ENCODE data around the gene SLC6A9. TPM values are rescaled to one million over a fixed set of nuclear protein-coding genes. Genes with fewer than 3 reads are reported as not detected.

The SLC6A9 gene
- total RNA-seq, 3 donors from 2014 or later = 14.3 to 25.0 (median 18.3) TPM

DNA sequence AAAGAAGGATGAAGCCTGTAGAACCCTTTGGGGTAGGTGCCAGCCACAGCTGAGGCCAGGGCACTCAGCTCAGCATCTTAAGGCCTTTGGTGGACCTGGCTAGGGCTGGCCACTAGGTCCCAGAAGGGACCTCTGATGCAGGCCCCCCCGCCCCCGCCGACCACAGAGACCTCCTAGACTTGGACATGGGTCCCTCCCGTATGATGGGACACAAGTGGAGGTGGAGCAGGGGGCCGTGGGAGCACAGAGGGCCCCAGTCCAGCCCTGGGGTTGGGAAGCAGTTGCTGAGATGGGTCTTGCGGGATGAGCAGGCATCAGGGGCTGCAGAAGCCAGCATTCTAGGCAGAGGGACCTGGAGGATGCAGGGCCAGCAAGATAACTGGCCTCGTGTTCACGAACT is 49.0 kb downstream of the SLC6A9 start:
- H3K4me1 Mint-ChIP-seq (ENCODE audit: low read depth) = peaks cover 21% of the 10 kb centered on the region
- H3K9me3 Mint-ChIP-seq = no peaks in the 10 kb centered on the region
- no peaks in the 10 kb centered on the region for H3K27me3 Mint-ChIP-seq (ENCODE audit: low read depth)
- no peak for DNase-seq
- H3K4me3 Mint-ChIP-seq = no peak overlapping the region
- ATAC-seq = no peak
- peaks cover 13% of the 10 kb centered on the region for H3K36me3 Mint-ChIP-seq (ENCODE audit: insufficient read depth)

- H3K4me3 Mint-ChIP-seq = no peak overlapping the region
- H3K36me3 Mint-ChIP-seq (ENCODE audit: insufficient read depth) = peaks cover 19% of the 10 kb centered on the region
- DNase-seq (no peak), ATAC-seq (no peak)
- H3K27me3 Mint-ChIP-seq (ENCODE audit: low read depth) = no peaks in the 10 kb centered on the region
- H3K9me3 Mint-ChIP-seq = no peaks in the 10 kb centered on the region
- H3K4me1 Mint-ChIP-seq (ENCODE audit: low read depth) = peaks cover 27% of the 10 kb centered on the region
These were observed 49.6 kb downstream of the SLC6A9 start for GRCh38 chr1:43981636-43982035.

DNA sequence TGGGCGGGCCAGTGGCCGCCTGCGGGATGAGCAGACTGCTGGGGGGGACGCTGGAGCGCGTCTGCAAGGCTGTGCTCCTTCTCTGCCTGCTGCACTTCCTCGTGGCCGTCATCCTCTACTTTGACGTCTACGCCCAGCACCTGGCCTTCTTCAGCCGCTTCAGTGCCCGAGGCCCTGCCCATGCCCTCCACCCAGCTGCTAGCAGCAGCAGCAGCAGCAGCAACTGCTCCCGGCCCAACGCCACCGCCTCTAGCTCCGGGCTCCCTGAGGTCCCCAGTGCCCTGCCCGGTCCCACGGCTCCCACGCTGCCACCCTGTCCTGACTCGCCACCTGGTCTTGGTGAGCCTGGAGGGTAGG is 50.1 kb downstream of the SLC6A9 start:
- Mint-ChIP-seq H3K4me3 (peak overlapping the region; percentile 28), H3K36me3 (ENCODE audit: insufficient read depth) (peaks cover 19% of the 10 kb centered on the region), H3K27me3 (ENCODE audit: low read depth) (no peaks in the 10 kb centered on the region), H3K9me3 (no peaks in the 10 kb centered on the region), H3K4me1 (ENCODE audit: low read depth) (peaks cover 33% of the 10 kb centered on the region)
- ATAC-seq = no peak
- no peak for DNase-seq

DNA sequence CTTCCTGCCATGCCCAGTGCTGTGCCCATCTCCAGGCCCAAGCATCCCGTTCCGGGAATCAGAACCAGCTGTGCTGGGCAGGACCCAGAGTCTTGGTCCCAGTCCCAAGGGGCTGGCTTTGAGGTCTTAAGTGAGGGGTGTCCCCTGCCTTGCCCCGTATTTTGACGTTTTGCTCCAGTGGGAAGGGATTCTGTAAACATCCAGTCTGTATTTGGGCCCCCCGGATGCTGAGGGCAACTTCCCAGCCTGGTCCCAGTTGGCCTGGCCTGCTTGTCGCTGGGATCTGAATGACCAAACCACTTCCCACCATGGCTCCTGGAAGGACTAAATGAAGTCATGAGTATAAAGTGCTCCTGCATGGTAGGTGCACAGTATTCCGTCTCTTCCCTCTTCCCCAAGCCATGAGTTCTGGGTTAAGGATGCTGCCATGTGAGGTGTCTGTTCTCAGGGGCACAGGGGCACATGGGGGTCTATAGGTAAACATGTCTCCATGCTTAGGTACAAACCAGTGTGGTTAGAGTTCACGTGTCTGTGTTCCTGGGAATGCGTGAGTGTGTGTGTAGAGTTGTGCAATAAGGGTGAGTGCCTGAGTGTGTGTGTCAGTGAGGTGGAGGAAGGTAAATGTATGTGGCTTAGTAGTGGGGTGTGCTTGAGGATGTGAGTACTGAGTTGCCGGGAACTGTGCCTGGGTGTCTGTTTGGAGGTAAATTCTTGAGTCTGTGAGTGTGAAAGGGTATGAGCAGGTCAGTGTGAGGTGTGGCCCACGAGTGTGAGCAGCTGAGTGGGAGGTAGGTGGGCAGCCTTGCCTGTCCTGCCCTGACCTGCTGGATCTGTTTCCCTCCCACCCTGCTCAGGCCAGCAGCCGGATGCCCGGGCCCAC is 50.8 kb downstream of the SLC6A9 start:
- ATAC-seq (no peak), DNase-seq (no peak)
- Mint-ChIP-seq H3K36me3 (ENCODE audit: insufficient read depth) (peaks cover 19% of the 10 kb centered on the region), H3K4me3 (peak overlapping the region; percentile 88), H3K27me3 (ENCODE audit: low read depth) (no peaks in the 10 kb centered on the region), H3K9me3 (no peaks in the 10 kb centered on the region), H3K4me1 (ENCODE audit: low read depth) (peaks cover 38% of the 10 kb centered on the region)

DNA sequence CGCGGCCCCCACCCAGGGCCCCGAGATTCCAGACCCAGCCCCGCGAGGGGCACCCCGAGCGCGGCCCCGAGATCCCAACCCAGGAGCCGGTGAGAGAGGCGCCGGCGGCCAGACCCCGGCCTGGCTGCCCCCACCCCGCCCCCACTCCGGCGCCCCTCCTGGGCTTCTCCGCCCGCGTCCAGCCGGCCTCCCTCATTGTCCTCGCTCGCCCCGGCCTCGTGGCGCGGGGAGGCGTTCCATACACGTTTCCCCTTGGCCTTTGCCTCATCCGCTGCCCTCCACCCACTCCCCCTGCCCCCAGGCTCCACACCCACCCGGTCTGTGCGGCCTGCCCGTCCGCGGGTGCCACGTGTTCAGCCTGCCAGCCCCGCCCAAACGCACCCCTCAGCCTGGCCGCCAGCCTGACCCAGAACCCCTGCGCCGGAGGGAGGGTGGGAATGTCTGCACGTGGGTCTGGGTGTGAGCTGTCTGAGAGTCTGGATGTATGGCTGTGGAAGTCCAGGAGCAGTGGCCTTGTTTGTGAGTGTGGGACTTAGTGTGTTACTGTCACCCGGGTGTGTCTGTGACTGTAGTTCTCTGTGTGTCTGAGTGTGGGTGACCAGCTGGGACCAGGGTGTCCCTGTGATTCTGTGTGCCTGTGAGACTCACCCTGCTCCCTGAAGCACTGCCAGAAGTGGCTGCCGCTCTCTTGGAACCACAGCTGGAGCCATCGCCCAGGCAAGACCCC is 51.6 kb downstream of the SLC6A9 start:
- Mint-ChIP-seq H3K4me1 (ENCODE audit: low read depth) (peaks cover 40% of the 10 kb centered on the region), H3K27me3 (ENCODE audit: low read depth) (no peaks in the 10 kb centered on the region), H3K9me3 (no peaks in the 10 kb centered on the region), H3K4me3 (peak overlapping the region; percentile 88), H3K36me3 (ENCODE audit: insufficient read depth) (peaks cover 19% of the 10 kb centered on the region)
- DNase-seq (peak; percentile 23), ATAC-seq (peak; percentile 19 to 21)

- no peak overlapping the region for H3K4me3 Mint-ChIP-seq
- no peak for ATAC-seq
- peaks cover 19% of the 10 kb centered on the region for H3K36me3 Mint-ChIP-seq (ENCODE audit: insufficient read depth)
- H3K9me3 Mint-ChIP-seq = no peaks in the 10 kb centered on the region
- DNase-seq = no peak
- peaks cover 42% of the 10 kb centered on the region for H3K4me1 Mint-ChIP-seq (ENCODE audit: low read depth)
- H3K27me3 Mint-ChIP-seq (ENCODE audit: low read depth) = no peaks in the 10 kb centered on the region
These were observed 52.1 kb downstream of the SLC6A9 start for GRCh38 chr1:43979261-43979527.

DNA sequence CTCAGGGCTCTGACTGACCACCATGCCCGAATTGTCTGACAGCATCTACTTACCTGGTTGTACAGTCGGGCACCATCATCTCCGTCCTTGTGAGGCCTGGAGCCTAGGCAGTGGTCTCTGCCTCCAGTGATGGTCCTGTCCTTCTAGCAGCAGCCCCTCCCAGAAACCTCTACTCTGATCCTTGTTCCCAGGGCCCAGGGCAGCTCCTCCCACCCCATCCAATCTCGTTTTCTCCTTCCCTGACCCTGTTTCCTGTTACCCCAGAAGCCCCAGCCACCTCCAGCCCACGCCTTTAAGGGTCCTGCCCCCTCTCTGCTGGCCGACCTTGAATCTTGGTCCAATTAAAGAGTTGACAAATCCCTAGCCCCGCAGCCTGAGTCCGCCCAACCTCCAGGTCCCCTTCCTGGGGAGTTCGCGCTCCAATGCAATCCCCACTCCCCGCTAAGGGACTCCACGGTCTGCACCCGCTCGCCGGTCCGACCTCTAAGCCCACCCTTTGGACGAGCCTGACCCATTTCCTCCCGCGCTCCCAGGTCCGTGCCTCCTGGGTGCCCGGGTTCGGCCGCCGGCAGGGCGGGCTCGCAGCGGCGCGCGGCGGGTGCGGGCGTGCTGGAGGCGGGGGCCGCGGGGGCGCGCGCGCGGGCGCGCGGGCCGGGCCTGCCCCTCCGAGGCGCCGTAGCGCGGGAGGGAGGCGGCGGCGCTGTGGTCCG is 52.6 kb downstream of the SLC6A9 start, which contains the start of gene B4GALT2:
TSS of gene B4GALT2 (plus strand) at position 660 of the 710 bp plus-strand sequence. CDS start 1,951 bp downstream, outside the sequence.
- Mint-ChIP-seq H3K36me3 (ENCODE audit: insufficient read depth) (peaks cover 22% of the 10 kb centered on the region), H3K27me3 (ENCODE audit: low read depth) (no peaks in the 10 kb centered on the region), H3K4me1 (ENCODE audit: low read depth) (peaks cover 47% of the 10 kb centered on the region), H3K9me3 (no peaks in the 10 kb centered on the region), H3K4me3 (peak within 1 kb of the TSS; percentile 88)
- DNase-seq (peak; percentile 24), ATAC-seq (peak in 1 of 2 donors; percentile 18)

DNA sequence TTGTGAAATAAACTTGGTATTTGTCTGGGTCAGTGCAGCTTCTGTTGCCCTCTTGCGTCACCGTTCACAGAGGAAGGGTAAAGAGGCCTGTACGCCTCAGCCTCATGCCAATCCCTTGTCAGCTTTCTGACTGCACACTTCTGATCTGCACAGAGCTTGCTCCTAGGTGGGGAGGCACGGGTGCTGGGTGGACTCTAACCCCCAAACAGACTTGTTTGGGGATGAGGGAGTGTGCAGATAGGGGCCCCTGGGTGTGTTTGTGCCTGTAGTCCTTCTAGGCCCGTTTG is 53.1 kb downstream of the SLC6A9 start:
- Mint-ChIP-seq H3K9me3 (no peaks in the 10 kb centered on the region), H3K36me3 (ENCODE audit: insufficient read depth) (peaks cover 27% of the 10 kb centered on the region), H3K4me3 (peak overlapping the region; percentile 80), H3K4me1 (ENCODE audit: low read depth) (peaks cover 51% of the 10 kb centered on the region), H3K27me3 (ENCODE audit: low read depth) (no peaks in the 10 kb centered on the region)
- ATAC-seq = no peak
- DNase-seq = no peak

DNA sequence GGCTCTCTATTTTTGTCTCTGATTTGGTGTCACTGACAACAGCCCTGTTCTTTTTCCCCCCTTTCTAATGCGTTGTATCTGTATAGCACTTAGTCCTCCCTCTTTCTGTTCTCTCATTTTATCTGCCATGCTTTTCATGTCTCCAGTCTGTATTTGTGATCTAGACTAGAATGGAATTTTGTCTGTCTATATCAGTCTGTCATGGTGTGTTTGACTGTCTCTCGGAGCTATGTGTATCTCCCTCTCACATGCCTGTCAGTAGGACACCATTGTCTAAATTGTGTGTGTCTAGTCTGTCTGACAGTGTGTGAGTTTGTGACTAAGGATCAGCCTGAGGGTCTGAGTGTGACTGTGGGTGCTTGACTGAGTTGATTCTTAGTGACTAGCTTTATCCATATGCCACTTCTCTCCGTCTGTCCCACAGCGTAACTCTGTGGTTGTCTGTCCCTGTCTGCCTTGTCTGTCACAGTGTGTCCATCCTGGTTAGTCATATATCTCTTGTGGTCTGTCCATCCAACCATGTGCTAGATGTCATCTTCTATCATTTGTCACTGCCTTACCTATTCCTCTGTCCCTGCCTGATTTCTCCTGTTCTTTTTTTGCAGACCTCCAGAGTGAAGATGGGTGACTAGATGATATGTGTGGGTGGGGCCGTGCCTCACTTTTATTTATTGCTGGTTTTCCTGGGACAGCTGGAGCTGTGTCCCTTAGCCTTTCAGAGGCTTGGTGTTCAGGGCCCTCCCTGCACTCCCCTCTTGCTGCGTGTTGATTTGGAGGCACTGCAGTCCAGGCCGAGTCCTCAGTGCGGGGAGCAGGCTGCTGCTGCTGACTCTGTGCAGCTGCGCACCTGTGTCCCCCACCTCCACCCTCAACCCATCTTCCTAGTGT is 53.6 kb downstream of the SLC6A9 start:
- peaks cover 33% of the 10 kb centered on the region for H3K36me3 Mint-ChIP-seq (ENCODE audit: insufficient read depth)
- peak overlapping the region; percentile 80 for H3K4me3 Mint-ChIP-seq
- no peaks in the 10 kb centered on the region for H3K27me3 Mint-ChIP-seq (ENCODE audit: low read depth)
- H3K4me1 Mint-ChIP-seq (ENCODE audit: low read depth) = peaks cover 51% of the 10 kb centered on the region
- H3K9me3 Mint-ChIP-seq = no peaks in the 10 kb centered on the region
- ATAC-seq (no peak), DNase-seq (no peak)

- peaks cover 51% of the 10 kb centered on the region for H3K4me1 Mint-ChIP-seq (ENCODE audit: low read depth)
- ATAC-seq (no peak), DNase-seq (no peak)
- no peaks in the 10 kb centered on the region for H3K9me3 Mint-ChIP-seq
- peak overlapping the region; percentile 80 for H3K4me3 Mint-ChIP-seq
- H3K27me3 Mint-ChIP-seq (ENCODE audit: low read depth) = no peaks in the 10 kb centered on the region
- H3K36me3 Mint-ChIP-seq (ENCODE audit: insufficient read depth) = peaks cover 33% of the 10 kb centered on the region
These were observed 54.4 kb downstream of the SLC6A9 start for GRCh38 chr1:43976890-43977289.

GRCh38 chr1:43976045-43976444 is 55.2 kb downstream of the SLC6A9 start:
- Mint-ChIP-seq H3K4me1 (ENCODE audit: low read depth) (peaks cover 54% of the 10 kb centered on the region), H3K36me3 (ENCODE audit: insufficient read depth) (peaks cover 33% of the 10 kb centered on the region), H3K4me3 (peak overlapping the region; percentile 89), H3K27me3 (ENCODE audit: low read depth) (no peaks in the 10 kb centered on the region), H3K9me3 (no peaks in the 10 kb centered on the region)
- ATAC-seq = no peak
- DNase-seq = no peak

GRCh38 chr1:43975249-43975961 is 55.9 kb downstream of the SLC6A9 start:
- peak overlapping the region; percentile 89 for H3K4me3 Mint-ChIP-seq
- H3K4me1 Mint-ChIP-seq (ENCODE audit: low read depth) = peaks cover 56% of the 10 kb centered on the region
- no peaks in the 10 kb centered on the region for H3K9me3 Mint-ChIP-seq
- peaks cover 33% of the 10 kb centered on the region for H3K36me3 Mint-ChIP-seq (ENCODE audit: insufficient read depth)
- ATAC-seq = peak; percentile 2 to 3
- H3K27me3 Mint-ChIP-seq (ENCODE audit: low read depth) = no peaks in the 10 kb centered on the region
- no peak for DNase-seq

DNA sequence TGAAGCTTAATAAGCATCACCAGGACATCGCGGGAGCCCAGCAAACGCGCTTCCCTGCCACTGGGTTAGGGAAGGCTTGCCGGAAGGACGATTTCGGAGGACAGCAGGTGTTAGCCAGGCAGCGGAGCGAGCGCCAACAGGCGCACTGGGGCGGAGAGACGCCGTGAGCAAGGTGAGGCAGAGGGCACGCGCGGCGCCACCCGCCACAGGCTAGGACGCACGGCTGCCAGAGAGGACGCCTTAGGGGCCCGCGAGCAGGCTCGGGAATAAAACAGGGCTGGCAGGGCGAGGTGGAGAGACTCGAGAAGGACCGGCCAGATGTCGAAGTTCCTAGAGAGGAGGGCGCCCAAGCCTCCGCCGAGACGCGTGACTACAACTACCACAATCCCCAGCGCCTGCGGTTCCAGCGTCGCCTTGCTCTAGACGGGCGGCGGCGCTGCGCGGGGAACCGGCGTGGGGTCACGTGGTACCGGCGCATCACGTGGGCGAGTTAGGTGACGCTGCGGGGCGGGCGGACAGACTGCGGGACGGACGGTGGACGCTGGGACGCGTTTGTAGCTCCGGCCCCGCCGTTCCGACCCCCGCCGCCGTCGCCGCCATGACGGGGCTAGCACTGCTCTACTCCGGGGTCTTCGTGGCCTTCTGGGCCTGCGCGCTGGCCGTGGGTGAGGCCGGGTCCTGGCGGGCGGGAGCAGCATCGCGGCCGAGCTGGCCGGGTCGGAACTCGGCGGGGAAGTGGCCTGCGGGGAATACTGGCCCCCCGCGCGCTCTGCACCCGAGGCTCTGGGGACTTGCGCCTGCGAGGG is 56.6 kb downstream of the SLC6A9 start, which contains the start of gene ATP6V0B:
TSS of gene ATP6V0B (plus strand) at position 518 of the 806 bp plus-strand sequence. CDS start at position 599, 81 bp downstream.
- H3K36me3 Mint-ChIP-seq (ENCODE audit: insufficient read depth) = peaks cover 36% of the 10 kb centered on the region
- peak within 1 kb of the TSS; percentile 89 for H3K4me3 Mint-ChIP-seq
- H3K9me3 Mint-ChIP-seq = no peaks in the 10 kb centered on the region
- H3K4me1 Mint-ChIP-seq (ENCODE audit: low read depth) = peaks cover 57% of the 10 kb centered on the region
- ATAC-seq (peak; percentile 75 to 76), DNase-seq (peak; percentile 91)
- no peaks in the 10 kb centered on the region for H3K27me3 Mint-ChIP-seq (ENCODE audit: low read depth)
